Iris pigment epithelial cell (primary cell): ENCODE results near the gene TERT.
"Not testable (repeated sequence)": the region's sequence is repeated elsewhere in the genome, so short reads cannot be mapped to it uniquely, and the experiment has no call there.

Experiments used
- DNase-seq: peaks from one replicate; pipeline ENCODE4 v3.0.0-alpha.2; 2011; ENCODE audit warnings: low read depth

The TERT gene

DNA sequence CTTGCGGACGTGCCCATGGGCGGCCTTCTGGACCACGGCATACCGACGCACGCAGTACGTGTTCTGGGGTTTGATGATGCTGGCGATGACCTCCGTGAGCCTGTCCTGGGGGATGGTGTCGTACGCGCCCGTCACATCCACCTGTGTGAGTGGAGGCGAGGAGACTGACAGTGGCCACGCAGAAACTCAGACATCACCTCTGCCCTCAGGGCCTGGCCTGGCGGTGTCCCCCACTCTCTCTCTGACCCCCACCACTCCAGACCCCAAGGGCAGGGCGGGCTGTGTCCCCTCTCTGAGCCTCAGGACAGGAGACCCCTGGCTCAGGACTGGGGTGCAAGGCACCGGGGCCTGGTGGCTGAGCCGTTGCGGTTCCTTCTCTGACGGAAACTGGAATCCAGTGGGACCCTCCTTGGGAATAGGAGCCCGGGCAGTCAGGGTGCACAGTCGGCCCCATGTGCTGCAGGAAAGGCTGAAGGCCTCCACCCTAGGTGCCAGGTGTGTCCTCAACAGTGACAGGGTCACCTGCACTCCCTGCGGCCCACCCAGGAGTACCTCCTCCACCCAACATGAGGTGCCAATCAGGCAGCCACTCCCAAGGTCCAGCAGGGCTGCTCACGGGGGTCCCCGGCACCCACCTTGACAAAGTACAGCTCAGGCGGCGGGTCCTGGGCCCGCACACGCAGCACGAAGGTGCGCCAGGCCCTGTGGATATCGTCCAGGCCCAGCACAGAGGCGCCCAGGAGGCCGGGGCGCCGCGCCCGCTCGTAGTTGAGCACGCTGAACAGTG lies 16.0 kb downstream of the TERT start:
- no peak for DNase-seq

DNA sequence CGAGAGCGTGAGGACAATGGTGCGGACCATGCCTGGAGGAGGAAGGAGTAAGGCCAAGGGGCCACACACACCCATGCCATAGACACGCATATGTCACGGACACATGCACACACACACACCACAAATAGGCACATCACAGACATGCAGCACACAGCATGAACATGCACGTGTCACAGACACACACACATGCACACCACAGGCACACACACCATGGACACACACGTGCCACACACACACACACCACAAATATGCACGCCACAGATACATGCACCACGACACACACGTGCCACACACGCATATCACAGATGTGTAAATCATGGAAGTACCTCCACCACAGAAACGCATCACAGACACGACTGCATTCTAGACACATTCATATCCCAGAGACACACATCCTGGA lies 16.7 kb downstream of the TERT start:
- DNase-seq, result no peak

- no peak for DNase-seq
These were observed 17.1 kb downstream of the TERT start for GRCh38 chr5:1277781-1278180.

DNA sequence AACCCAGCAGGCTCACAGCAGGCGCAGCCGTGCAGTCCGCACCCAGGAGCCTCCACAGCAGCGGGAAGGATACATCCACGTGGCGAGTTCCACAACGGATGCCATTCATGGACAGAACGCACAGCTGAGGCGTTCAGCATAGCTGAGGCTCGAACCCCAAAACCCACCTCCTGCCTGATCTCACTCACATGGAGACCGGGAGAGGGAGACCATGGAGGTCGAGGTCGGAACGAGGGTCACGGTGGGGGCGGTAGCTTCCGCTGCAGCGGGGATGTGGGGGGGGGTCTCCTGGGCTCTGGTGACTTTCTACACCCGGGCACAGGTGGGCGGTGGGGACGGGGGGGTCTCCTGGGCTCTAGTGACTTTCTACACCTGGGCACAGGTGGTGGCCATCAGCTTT lies 17.5 kb downstream of the TERT start:
- DNase-seq, result no peak

DNA sequence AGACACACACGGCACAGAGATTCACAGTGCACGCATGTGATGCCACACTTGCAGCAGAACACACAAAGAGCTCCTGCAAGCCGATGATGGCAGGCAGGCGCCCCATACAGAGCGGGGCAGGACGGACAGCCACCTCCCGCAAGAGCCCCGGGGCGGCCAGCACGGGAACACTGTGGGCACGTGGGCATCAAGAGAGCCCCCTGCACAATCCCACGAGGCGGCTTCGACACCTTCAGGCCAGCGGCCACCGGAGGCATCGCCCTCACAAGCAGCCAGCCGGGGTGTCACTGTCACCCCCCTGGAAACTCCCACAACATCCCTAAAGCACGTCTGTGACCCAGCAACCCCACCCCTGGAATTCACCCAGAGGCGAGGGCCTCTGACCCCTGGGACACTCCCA lies 17.9 kb downstream of the TERT start:
- no peak for DNase-seq

DNA sequence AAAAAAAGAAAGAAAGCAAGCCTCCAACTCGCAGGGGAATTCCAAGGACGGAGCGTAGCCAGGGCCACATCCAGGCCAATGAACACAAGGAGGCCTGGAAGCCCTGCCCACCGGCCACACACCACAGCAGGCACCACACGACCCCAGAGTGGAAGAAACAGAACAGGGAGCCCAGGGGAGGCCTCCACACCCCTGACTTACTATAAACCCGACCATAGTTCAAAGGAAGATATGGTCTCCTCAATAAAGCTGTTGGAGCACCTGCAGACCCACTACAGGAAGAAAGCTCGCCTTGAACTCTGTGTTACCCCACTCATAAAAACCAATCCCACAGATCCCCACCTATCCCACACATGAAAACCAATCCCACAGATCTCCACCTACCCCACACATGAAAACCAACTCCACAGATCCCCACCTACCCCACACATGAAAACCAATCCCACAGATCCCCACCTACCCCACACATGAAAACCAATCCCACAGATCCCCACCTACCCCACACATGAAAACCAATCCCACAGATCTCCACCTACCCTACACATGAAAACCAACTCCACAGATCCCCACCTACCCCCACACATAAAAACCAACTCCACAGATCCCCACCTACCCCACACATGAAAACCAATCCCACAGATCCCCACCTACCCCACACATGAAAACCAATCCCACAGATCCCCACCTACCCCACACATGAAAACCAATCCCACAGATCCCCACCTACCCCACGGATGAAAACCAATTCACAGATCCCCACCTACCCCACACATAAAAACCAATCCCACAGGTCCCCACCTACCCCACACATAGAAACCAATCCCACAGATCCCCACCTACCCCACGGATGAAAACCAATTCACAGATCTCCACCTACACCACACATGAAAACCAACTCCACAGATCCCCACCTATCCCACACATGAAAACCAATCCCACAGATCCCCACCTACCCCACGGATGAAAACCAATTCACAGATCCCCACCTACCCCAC lies 19.2 kb downstream of the TERT start:
- not testable (repeated sequence) for DNase-seq

- DNase-seq, result no peak
These were observed 20.4 kb downstream of the TERT start for GRCh38 chr5:1274471-1274870.

DNA sequence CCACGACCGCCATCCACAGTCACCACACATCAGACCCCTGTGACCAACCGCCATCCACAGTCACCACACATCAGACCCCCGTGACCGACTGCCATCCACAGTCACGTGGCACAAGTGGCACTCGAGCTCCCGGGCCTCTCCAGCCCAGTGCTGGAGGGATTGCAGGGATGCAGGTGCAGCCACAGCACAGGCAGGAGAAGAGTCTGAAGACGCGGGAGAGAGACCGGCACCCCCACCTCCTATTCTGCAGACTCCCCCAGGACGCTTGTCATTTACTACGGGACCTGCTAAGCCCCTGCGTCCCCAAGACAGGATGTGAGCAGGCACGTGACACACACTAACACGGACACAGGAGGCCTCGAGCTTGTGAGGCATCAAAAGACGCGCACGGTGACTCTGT lies 21.1 kb downstream of the TERT start:
- no peak for DNase-seq

DNA sequence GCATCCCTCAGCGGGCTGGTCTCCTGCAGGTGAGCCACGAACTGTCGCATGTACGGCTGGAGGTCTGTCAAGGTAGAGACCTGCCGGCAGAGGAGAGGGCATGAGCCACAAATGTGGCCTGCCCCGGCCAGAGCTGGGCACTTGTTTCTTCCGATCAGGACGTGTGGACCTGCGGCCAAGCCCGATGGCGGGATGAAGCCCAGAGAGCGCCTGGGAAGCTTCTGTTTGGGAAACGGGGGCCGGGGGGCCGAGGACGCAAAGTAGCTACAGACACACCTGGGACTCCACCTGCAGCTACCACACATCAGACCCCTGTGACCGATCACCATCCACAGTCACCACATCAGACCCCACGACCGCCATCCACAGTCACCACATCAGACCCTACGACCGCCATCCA lies 22.7 kb downstream of the TERT start:
- no peak for DNase-seq

DNA sequence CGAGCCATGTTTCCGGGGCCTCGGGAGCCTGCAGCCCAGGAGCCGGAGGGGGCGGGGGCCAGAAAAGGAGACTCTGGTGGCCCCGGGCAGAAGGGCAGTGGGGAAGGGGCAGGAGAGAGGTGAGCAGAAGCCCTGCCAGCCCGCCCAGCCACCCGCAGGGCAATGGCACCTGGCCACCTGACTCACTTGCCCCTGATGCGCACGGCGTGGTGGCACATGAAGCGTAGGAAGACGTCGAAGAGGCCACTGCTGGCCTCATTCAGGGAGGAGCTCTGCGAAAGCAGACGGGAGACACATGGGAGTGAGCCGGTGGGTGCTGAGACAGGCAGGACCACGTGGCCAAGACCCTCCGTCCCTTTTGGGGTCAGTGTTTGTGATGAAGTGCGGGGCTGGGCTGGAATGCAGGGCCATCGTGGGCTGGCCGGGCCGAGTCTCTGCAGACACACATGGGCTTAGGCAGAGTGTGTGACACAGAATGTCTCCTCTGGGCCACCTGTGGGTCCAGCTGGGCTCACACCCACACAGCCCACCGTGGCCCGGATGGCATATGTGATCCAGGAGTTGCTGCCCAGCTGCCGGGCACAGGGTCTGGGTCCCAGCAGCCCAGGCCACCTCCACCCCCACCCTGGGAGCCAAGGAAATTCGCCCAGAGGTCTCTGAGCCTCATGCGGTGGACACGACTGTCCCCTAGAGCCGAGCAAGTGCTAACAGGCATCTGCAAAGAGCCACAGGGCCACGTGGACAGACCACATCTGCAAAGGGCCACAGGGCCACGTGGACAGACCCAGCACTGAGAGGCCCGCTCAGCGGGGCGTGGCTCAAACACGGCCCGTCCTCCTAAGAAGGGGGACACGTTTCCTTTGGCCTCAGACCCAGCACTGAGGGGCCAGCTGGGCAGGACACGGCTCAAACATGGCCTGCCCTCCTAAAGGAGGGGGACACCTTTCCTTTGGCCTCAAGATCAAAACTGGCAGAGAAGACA lies 23.6 kb downstream of the TERT start:
- no peak for DNase-seq

- DNase-seq, result no peak
These were observed 24.4 kb downstream of the TERT start for GRCh38 chr5:1270426-1270825.

DNA sequence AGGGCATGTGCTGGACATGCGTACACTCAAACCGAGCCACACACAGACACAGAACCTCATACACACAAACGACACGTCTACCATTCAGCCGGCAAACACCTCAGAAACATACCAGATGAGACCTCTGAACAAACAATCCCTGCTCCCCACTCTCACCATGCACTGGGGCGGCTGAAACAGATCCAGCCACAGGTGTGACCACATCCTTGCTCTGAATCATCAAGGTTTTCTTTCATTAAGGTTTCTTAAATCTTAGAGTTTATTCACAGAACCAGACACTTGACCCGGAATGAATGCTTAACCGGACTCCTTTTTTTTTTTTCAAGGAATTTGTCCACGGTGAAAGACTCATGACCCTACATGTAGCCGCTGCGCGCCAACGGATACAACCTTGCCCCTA lies 26.2 kb downstream of the TERT start:
- DNase-seq, result no peak

DNA sequence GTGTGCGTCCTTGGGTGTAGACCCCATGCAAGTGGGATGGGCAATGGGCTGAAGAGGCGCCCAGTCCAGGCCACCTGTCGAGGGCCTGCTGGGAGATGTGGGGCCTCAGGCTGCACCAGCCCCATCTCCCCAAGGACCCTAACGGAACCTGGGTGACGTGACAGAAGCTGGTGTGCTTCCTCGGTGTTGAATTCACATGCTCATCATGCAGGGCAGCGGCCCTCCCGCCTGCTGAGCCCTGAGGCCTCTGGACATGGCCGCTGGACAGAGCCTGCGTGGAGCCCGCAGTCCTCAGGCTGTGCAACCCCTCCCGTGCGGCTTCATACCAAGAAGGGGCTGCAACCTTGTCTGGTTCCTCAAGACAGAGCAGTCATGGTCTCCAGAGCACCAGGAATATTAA lies 26.8 kb downstream of the TERT start:
- no peak for DNase-seq

GRCh38 chr5:1267464-1267863 lies 27.4 kb downstream of the TERT start:
- not testable (repeated sequence) for DNase-seq

- no peak for DNase-seq
These were observed 28.1 kb downstream of the TERT start for GRCh38 chr5:1266791-1267190.

DNA sequence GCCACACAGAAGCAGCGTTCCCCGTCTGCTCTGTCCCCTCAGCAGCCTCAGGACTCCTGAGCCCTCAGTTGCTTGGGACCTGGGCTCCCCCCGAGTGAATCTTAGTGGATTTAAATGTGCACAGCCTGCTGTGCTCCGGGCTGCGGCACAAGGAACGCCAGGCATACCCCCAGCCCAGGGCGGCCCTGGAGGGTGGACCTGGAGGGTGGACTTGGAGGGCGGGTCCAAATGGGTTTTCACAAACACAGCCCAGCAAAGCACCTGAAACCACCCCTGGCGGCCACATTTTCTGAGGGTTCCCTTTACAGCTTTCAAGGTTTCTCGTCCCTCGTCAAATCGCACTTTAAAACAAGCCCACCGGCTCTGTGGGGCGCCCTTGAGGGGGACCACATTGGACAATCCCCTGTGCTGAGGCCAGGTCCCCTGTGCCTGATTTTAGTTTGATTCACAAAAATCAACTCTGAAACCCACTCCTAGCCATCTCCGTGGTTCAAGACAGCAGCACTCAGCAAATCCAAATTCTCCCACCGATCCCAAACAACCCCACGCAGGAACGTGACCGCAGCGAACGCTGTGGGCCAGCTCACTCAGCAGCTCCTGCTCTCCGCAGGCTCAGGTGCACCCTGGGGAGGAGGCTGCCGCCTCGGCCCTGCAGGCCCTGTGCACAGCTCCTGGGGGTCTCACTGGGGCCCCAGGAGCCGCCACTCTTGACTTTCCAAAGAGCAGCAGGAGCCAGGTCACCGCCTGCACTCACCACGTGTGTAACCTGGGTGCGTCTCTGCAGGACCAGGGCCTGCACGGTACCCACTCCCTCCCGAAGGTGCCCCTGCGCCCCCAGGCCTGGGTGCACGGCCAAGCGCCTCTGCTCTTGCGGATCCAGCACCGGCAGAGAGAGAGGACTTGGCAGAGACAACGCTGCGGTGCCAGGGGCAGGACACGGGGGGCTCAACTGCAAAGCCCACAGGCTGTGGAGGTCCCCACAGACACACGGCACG lies 29.1 kb downstream of the TERT start:
- DNase-seq, result no peak

DNA sequence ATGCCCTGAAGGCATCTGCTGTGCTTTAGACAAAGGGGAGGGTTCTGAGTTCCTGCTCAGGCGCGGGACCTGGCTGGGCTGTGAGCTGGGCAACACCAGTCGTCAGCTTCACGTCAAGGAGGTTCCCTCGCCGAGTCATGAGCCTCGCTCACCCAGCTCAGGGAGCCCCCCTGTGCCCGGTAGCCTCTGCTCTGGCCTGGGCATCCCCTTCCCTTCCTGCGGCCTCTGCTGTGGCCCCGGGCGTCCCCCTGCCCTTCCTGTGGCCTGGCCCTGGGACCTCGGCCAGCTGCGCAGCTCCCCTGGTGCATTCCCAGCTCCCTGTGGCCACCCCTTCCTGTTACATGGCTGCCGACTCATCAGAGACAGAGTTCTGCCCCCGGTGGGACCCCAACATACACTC lies 29.8 kb downstream of the TERT start:
- no peak for DNase-seq

DNA sequence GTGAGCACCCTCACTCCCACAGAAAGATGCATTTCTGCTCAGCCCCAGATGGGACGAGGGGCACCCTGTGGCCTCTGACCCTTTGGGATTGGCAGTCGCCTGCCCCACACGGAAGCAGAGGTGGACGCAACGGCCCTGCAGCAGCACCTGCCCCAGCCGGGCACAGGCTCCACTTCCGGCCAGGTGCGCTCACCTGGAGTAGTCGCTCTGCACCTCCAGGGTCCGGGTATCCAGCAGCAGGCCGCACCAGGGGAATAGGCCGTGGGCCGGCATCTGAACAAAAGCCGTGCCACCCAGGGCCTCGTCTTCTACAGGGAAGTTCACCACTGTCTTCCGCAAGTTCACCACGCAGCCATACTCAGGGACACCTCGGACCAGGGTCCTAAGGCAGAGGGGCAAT lies 30.7 kb downstream of the TERT start:
- no peak for DNase-seq

DNA sequence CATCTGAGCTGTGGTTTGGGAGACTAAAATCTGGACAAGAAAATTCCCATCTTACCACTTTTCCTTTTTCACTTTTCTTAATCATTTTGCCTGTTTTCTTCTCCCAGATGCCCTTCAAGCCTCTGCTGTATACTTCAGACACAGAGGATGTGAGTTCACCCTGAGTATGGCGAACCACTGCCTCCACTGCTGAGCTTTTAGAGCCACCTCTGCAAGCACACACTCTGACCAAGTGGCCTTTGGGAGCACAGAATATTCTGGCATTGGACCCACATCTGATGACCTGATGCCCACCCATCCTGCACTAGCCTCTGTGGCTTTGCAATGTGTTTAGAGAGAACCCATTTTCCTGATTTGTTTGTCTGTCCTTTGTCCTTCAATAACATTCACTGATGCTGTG lies 32.5 kb downstream of the TERT start:
- peak; percentile 20 for DNase-seq

GRCh38 chr5:1261643-1262042 lies 33.2 kb downstream of the TERT start:
- DNase-seq, result no peak
